Measurements from ENCODE around the gene FANCE.

- no peak for TF ChIP-seq POLR2A (IDR thresholded peaks at IDR 0.05)
- TF ChIP-seq CTCF (IDR thresholded peaks at IDR 0.05): no peak
- TF ChIP-seq POLR2AphosphoS5 (IDR thresholded peaks at IDR 0.05): no peak
These were observed 47.2 kb downstream of the FANCE start for GRCh38 chr6:35499372-35499771.

All from gastroesophageal sphincter (tissue), 3 donors.